Measurements from ENCODE around the gene MKNK2. TPM values are rescaled to one million over a fixed set of nuclear protein-coding genes. Genes with fewer than 3 reads are reported as not detected.

Gene MKNK2
- total RNA-seq = 10 to 100 TPM; 40.6 to 42.3 TPM

GRCh38 chr19:2050991-2051772, at the start of gene MKNK2:
TSS of gene MKNK2 (minus strand) at chr19:2051244. CDS start at chr19:2050851, 393 bp downstream.

GRCh38 chr19:2096480-2097202, 45.6 kb upstream of the MKNK2 start, which contains the start of gene IZUMO4:
TSS of gene IZUMO4 (plus strand) at chr19:2096915. CDS start at chr19:2096946, 31 bp downstream.

GRCh38 chr19:2096034-2096479, 45.0 kb upstream of the MKNK2 start, which contains the start of gene MOB3A:
TSS of gene MOB3A (minus strand) at chr19:2096326. CDS start at chr19:2078560, 17,766 bp downstream.

GRCh38 chr19:2015608-2015950, 35.5 kb downstream of the MKNK2 start, which contains the start of gene BTBD2:
TSS of gene BTBD2 (minus strand) at chr19:2015714. CDS start at chr19:2015703, 11 bp downstream.

Small RNA genes within 50 kb of the gene (small RNA-seq; reads per million reads assigned to genes)
- gene AC007136.1 = 0 reads per million in 2 donors

Other genes with a start within 250 kb of the MKNK2 start
- 1 to 10 TPM; 1.7 to 4.0 TPM for gene ATP8B3, start 239.0 kb downstream of the MKNK2 start, total RNA-seq
- 10 to 100 TPM; 10.7 to 14.7 TPM for gene REXO1, start 202.8 kb downstream of the MKNK2 start, total RNA-seq
- gene KLF16, start 187.7 kb downstream of the MKNK2 start, total RNA-seq = 10 to 100 TPM in 1 of 2 donors, 1 to 10 TPM in 1; 8.6 to 22.6 TPM
- gene ABHD17A, start 165.7 kb downstream of the MKNK2 start, total RNA-seq = 10 to 100 TPM; 61.9 to 80.6 TPM
- 10 to 100 TPM in 1 of 2 donors, 1 to 10 TPM in 1; 3.1 to 11.0 TPM for gene ADAT3, start 145.8 kb downstream of the MKNK2 start, total RNA-seq
- gene SCAMP4, start 145.8 kb downstream of the MKNK2 start, total RNA-seq = 10 to 100 TPM; 68.3 to 74.0 TPM
- gene CSNK1G2, start 110.1 kb downstream of the MKNK2 start, total RNA-seq = 10 to 100 TPM; 67.8 to 81.9 TPM
- gene BTBD2, start 35.5 kb downstream of the MKNK2 start, total RNA-seq = 10 to 100 TPM; 54.0 to 55.9 TPM
- gene MOB3A, start 45.1 kb upstream of the MKNK2 start, total RNA-seq = 10 to 100 TPM; 16.2 to 22.3 TPM
- gene IZUMO4, start 45.7 kb upstream of the MKNK2 start, total RNA-seq = under 1 TPM in 1 of 2 donors, not detected in 1; 0.69 TPM
- 100 to 1,000 TPM; 114 to 163 TPM for gene AP3D1, start 100.3 kb upstream of the MKNK2 start, total RNA-seq
- gene DOT1L, start 112.7 kb upstream of the MKNK2 start, total RNA-seq = 1 to 10 TPM; 5.2 to 8.0 TPM
- gene PLEKHJ1, start 185.1 kb upstream of the MKNK2 start, total RNA-seq = 10 to 100 TPM; 29.3 to 46.0 TPM
- gene SF3A2, start 185.6 kb upstream of the MKNK2 start, total RNA-seq = 10 to 100 TPM; 19.3 to 42.3 TPM
- under 1 TPM; 0.33 to 0.34 TPM for gene AMH, start 198.1 kb upstream of the MKNK2 start, total RNA-seq
- gene JSRP1, start 205.2 kb upstream of the MKNK2 start, total RNA-seq = not detected
- not detected for gene PEAK3, start 230.9 kb upstream of the MKNK2 start, total RNA-seq

Data from melanocyte of skin (primary cell).